Activated T-cell treated with anti-CD3 and anti-CD28 coated beads for 48 hours (primary cell): ENCODE results near the gene EEF1AKMT1.

Source experiments
- DNase-seq: peaks from one replicate; pipeline ENCODE4 v3.0.0-alpha.2; 2020; ENCODE audit warnings: low read depth

The EEF1AKMT1 gene

GRCh38 chr13:20718958-20719566 lies 54.7 kb downstream of the EEF1AKMT1 start:
- no peak for DNase-seq

- no peak for DNase-seq
Measured at GRCh38 chr13:20717581-20718542, 55.9 kb downstream of the EEF1AKMT1 start.

- DNase-seq = no peak
Measured at GRCh38 chr13:20716951-20717350, 56.8 kb downstream of the EEF1AKMT1 start.

GRCh38 chr13:20715330-20715712 lies 58.4 kb downstream of the EEF1AKMT1 start:
- DNase-seq = no peak

- DNase-seq = no peak
Measured at GRCh38 chr13:20714563-20715329, 59.0 kb downstream of the EEF1AKMT1 start.

- DNase-seq = no peak
Measured at GRCh38 chr13:20714161-20714560, 59.6 kb downstream of the EEF1AKMT1 start.

- peak; percentile 4 for DNase-seq
Measured at GRCh38 chr13:20713751-20714150, 60.0 kb downstream of the EEF1AKMT1 start.

- no peak for DNase-seq
Measured at GRCh38 chr13:20713014-20713376, 60.8 kb downstream of the EEF1AKMT1 start.

GRCh38 chr13:20711301-20712044 lies 62.3 kb downstream of the EEF1AKMT1 start:
- DNase-seq = no peak

GRCh38 chr13:20709782-20710181 lies 64.0 kb downstream of the EEF1AKMT1 start:
- DNase-seq = no peak

- no peak for DNase-seq
Measured at GRCh38 chr13:20709369-20709768, 64.4 kb downstream of the EEF1AKMT1 start.

- DNase-seq = no peak
Measured at GRCh38 chr13:20708216-20708615, 65.5 kb downstream of the EEF1AKMT1 start.

- no peak for DNase-seq
Measured at GRCh38 chr13:20706661-20707060, 67.1 kb downstream of the EEF1AKMT1 start.

GRCh38 chr13:20704459-20705069 lies 69.2 kb downstream of the EEF1AKMT1 start:
- DNase-seq = no peak

GRCh38 chr13:20703780-20704458 lies 69.8 kb downstream of the EEF1AKMT1 start:
- peak; percentile 77 for DNase-seq

GRCh38 chr13:20702915-20703779 lies 70.6 kb downstream of the EEF1AKMT1 start, which contains the start of gene IL17D:
IL17D (plus strand) TSS chr13:20703699; CDS start chr13:20704002, 303 bp downstream.
- DNase-seq = peak; percentile 19

GRCh38 chr13:20702530-20702914 lies 71.2 kb downstream of the EEF1AKMT1 start:
- DNase-seq = no peak

GRCh38 chr13:20701461-20701860 lies 72.3 kb downstream of the EEF1AKMT1 start:
- no peak for DNase-seq

GRCh38 chr13:20700288-20700687 lies 73.5 kb downstream of the EEF1AKMT1 start:
- no peak for DNase-seq

- no peak for DNase-seq
Measured at GRCh38 chr13:20699715-20700114, 74.0 kb downstream of the EEF1AKMT1 start.
